Measurements from ENCODE around the gene TM9SF2. TPM values are rescaled to one million over a fixed set of nuclear protein-coding genes. Genes with fewer than 3 reads are reported as not detected.

TM9SF2 gene
- total RNA-seq, 2 donors from 2014 or later, result 49.8 to 63.6 TPM

- intact Hi-C loops (cut with DNase I), result no loop called here
- Histone ChIP-seq H3K9me3 (no peaks in the 10 kb centered on the region), H3K4me1 (no peaks in the 10 kb centered on the region), H3K27me3 (no peaks in the 10 kb centered on the region), H3K36me3 (replicated peaks in 1 of 2; ENCODE audit: insufficient read depth in 1 of 2, low read depth in 2 of 2) (no peaks in the 10 kb centered on the region), H3K4me3 (no peak overlapping the region), H3K27ac (no peak overlapping the region)
- TF ChIP-seq CTCF (IDR thresholded peaks at IDR 0.05), result no peak
- no peak for TF ChIP-seq POLR2A (IDR thresholded peaks at IDR 0.05)
- no peak for ATAC-seq
- no peak for DNase-seq
- 49 to 85% methylated on average over 2 to 3 of the region's 3 CpGs for WGBS, 2 donors
Measured at GRCh38 chr13:99582511-99582910, 81.2 kb downstream of the TM9SF2 start.

GRCh38 chr13:99585609-99586008, 84.3 kb downstream of the TM9SF2 start:
- WGBS, 2 donors, result 84 to 90% methylated on average over 3 of the region's 3 CpGs
- no peak for TF ChIP-seq POLR2A (IDR thresholded peaks at IDR 0.05)
- TF ChIP-seq CTCF (IDR thresholded peaks at IDR 0.05), result no peak
- no peak for DNase-seq
- H3K4me3 ChIP-seq, result no peak overlapping the region
- H3K4me1 ChIP-seq, result no peaks in the 10 kb centered on the region
- no peaks in the 10 kb centered on the region for H3K36me3 ChIP-seq (replicated peaks in 1 of 2; ENCODE audit: insufficient read depth in 1 of 2, low read depth in 2 of 2)
- no peak overlapping the region for H3K27ac ChIP-seq
- H3K9me3 ChIP-seq, result no peaks in the 10 kb centered on the region
- intact Hi-C loops (cut with DNase I), result no loop called here
- no peaks in the 10 kb centered on the region for H3K27me3 ChIP-seq
- no peak for ATAC-seq

GRCh38 chr13:99587021-99587420, 85.7 kb downstream of the TM9SF2 start:
- no peak for DNase-seq
- Histone ChIP-seq H3K4me3 (no peak overlapping the region), H3K4me1 (no peaks in the 10 kb centered on the region), H3K27ac (no peak overlapping the region), H3K36me3 (replicated peaks in 1 of 2; ENCODE audit: insufficient read depth in 1 of 2, low read depth in 2 of 2) (no peaks in the 10 kb centered on the region), H3K27me3 (no peaks in the 10 kb centered on the region), H3K9me3 (no peaks in the 10 kb centered on the region)
- 82 to 92% methylated on average over 8 of the region's 8 CpGs for WGBS, 2 donors
- no peak for TF ChIP-seq POLR2A (IDR thresholded peaks at IDR 0.05)
- TF ChIP-seq CTCF (IDR thresholded peaks at IDR 0.05), result no peak
- intact Hi-C loops (cut with DNase I), result no loop called here
- ATAC-seq, result no peak

GRCh38 chr13:99587893-99588606, 86.8 kb downstream of the TM9SF2 start:
- H3K4me1 ChIP-seq, result no peaks in the 10 kb centered on the region
- no peak overlapping the region for H3K27ac ChIP-seq
- ATAC-seq (no peak), DNase-seq (no peak)
- 88 to 91% methylated on average over 4 of the region's 4 CpGs for WGBS, 2 donors
- intact Hi-C loops (cut with DNase I), result no loop called here
- H3K4me3 ChIP-seq, result no peak overlapping the region
- H3K9me3 ChIP-seq, result no peaks in the 10 kb centered on the region
- H3K27me3 ChIP-seq, result no peaks in the 10 kb centered on the region
- no peak for TF ChIP-seq CTCF (IDR thresholded peaks at IDR 0.05)
- TF ChIP-seq POLR2A (IDR thresholded peaks at IDR 0.05), result no peak
- no peaks in the 10 kb centered on the region for H3K36me3 ChIP-seq (replicated peaks in 1 of 2; ENCODE audit: insufficient read depth in 1 of 2, low read depth in 2 of 2)

- DNase-seq, result no peak
- TF ChIP-seq POLR2A (IDR thresholded peaks at IDR 0.05) (no peak), CTCF (IDR thresholded peaks at IDR 0.05) (no peak)
- no peaks in the 10 kb centered on the region for H3K27me3 ChIP-seq
- no peaks in the 10 kb centered on the region for H3K9me3 ChIP-seq
- intact Hi-C loops (cut with DNase I), result no loop called here
- no peak overlapping the region for H3K4me3 ChIP-seq
- 84 to 89% methylated on average over 6 of the region's 6 CpGs for WGBS, 2 donors
- H3K27ac ChIP-seq, result no peak overlapping the region
- ATAC-seq, result no peak
- H3K4me1 ChIP-seq, result no peaks in the 10 kb centered on the region
- H3K36me3 ChIP-seq (replicated peaks in 1 of 2; ENCODE audit: insufficient read depth in 1 of 2, low read depth in 2 of 2), result no peaks in the 10 kb centered on the region
Measured at GRCh38 chr13:99589575-99589974, 88.3 kb downstream of the TM9SF2 start.
